Kidney (tissue), 14 donors: ENCODE data around the gene PBX4. TPM values are rescaled to one million over a fixed set of nuclear protein-coding genes. Genes with fewer than 3 reads are reported as not detected.

Experiments
- DNase-seq, 5 donors: peaks; one replicate each; pipeline ENCODE4 v3.0.0-alpha.2; 2013 to 2020
- FAIRE-seq: peaks from 2 replicates; lab custom pipeline; 2012; peaks lifted over from hg19 to GRCh38; lab: Jason Lieb, UNC
- H3K27ac ChIP-seq, 2 donors: one replicate each; pipeline ENCODE4 v1.7.0; 2013; ENCODE audit warnings: low read depth in 2 of 2, low read length in 2 of 2, inconsistent platforms in 1 of 2
- H3K27me3 ChIP-seq: one replicate; pipeline ENCODE4 v1.7.1; 2013; ENCODE audit warnings: low read length, inconsistent platforms; ENCODE audit not compliant: control insufficient read depth, insufficient read depth
- H3K36me3 ChIP-seq, 3 donors: one replicate each; pipeline versions ENCODE4 v1.7.0 to v1.7.1; 2013; ENCODE audit warnings: low read length in 3 of 3, control low read depth in 1 of 3, inconsistent platforms in 1 of 3; ENCODE audit not compliant: insufficient read depth in 3 of 3, control insufficient read depth in 2 of 3
- H3K4me1 ChIP-seq, 3 donors: one replicate each; pipeline versions ENCODE4 v1.7.0 to v1.7.1; 2013; ENCODE audit warnings: low read length in 3 of 3, inconsistent platforms in 1 of 3, low read depth in 1 of 3; ENCODE audit not compliant: control insufficient read depth in 2 of 3, insufficient read depth in 2 of 3
- H3K4me3 ChIP-seq, 3 donors: one replicate each; pipeline versions ENCODE4 v1.7.0 to v1.8.1; 2013; ENCODE audit warnings: low read length in 3 of 3, control low read depth in 1 of 3, inconsistent platforms in 1 of 3
- H3K9ac ChIP-seq, 3 donors: one replicate each; pipeline versions ENCODE4 v1.7.0 to v1.7.1; 2013; ENCODE audit warnings: low read length in 3 of 3, control low read depth in 1 of 3, inconsistent platforms in 1 of 3
- H3K9me3 ChIP-seq, 3 donors: one replicate each; pipeline versions ENCODE4 v1.7.0 to v1.7.1; 2013; ENCODE audit warnings: low read length in 3 of 3, control low read depth in 1 of 3, inconsistent platforms in 1 of 3; ENCODE audit not compliant: control insufficient read depth in 2 of 3, insufficient read depth in 1 of 3
- CTCF ChIP-seq: IDR thresholded peaks from 3 replicates; pipeline ENCODE4 v1.5.1; 2012; ENCODE audit warnings: mild to moderate bottlenecking, moderate library complexity, borderline replicate concordance; ENCODE audit not compliant: insufficient read depth; ENCODE audit errors: extremely low read depth
- intact Hi-C: fragments of 100-400 bp; cut with DNase I; formaldehyde crosslinking; loops from one replicate; pipeline ENCODE4 v1.11.1; 2022
- polyA plus RNA-seq: library from polyadenylated mRNA; stranded (reverse); fragments of 350-450 nt; fragmentation: Illumina TruSeq; extraction: RNeasy Lipid Tissue Mini Kit (QIAGEN cat#74804); gene quantifications from one replicate; pipeline ENCODE4 v1.2.3, GENCODE V29; 2014; ENCODE audit warnings: low read depth, low replicate concordance; ENCODE audit not compliant: insufficient read depth
- total RNA-seq: library from RNA; stranded (reverse); fragmentation: NEBNext Ultra II Directional; extraction: Animal tissue kit (Norgen Biotek cat#: 25700); gene quantifications from one replicate; pipeline ENCODE4 v1.2.1, GENCODE V29; 2021
- donor health status: control.
- donor health status: control.
- donor health status: control.
- donor health status: control.
- donor health status: control.
- donor health status: DM: yes; HTN: yes; CAD: no.
- donor health status: Normal renal cell carcinoma (clear cell type).

The PBX4 gene
- total and polyA plus RNA-seq, 2 donors from 2014 or later, result 3.9 to 5.7 TPM

GRCh38 chr19:19651076-19651475, 32.6 kb upstream of the PBX4 start:
- peaks cover 0 to 70% (median 39%) of the 10 kb centered on the region in 3 donors for H3K36me3 ChIP-seq
- H3K27ac ChIP-seq, result no peak overlapping the region
- H3K4me1 ChIP-seq, result no peaks in the 10 kb centered on the region
- H3K9ac ChIP-seq, result no peak overlapping the region
- no peak for TF ChIP-seq CTCF
- H3K27me3 ChIP-seq, result no peaks in the 10 kb centered on the region
- H3K4me3 ChIP-seq, result no peak overlapping the region
- DNase-seq, result no peak
- no peaks in the 10 kb centered on the region for H3K9me3 ChIP-seq
- intact Hi-C loops, result no loop called here
- no peak for FAIRE-seq

- Histone ChIP-seq H3K4me1 (no peaks in the 10 kb centered on the region), H3K4me3 (no peak overlapping the region), H3K9me3 (no peaks in the 10 kb centered on the region), H3K27me3 (no peaks in the 10 kb centered on the region), H3K27ac (no peak overlapping the region), H3K9ac (no peak overlapping the region), H3K36me3 (peaks cover 0 to 63% (median 33%) of the 10 kb centered on the region in 3 donors)
- DNase-seq (no peak), FAIRE-seq (no peak)
- no peak for TF ChIP-seq CTCF
- intact Hi-C loops, result no loop called here
Measured at GRCh38 chr19:19650331-19650730, 31.8 kb upstream of the PBX4 start.

GRCh38 chr19:19649580-19649995, 31.1 kb upstream of the PBX4 start:
- Histone ChIP-seq H3K9me3 (no peaks in the 10 kb centered on the region), H3K9ac (no peak overlapping the region), H3K27me3 (no peaks in the 10 kb centered on the region), H3K4me3 (no peak overlapping the region), H3K27ac (no peak overlapping the region), H3K36me3 (peaks cover 0 to 55% (median 28%) of the 10 kb centered on the region in 3 donors), H3K4me1 (no peaks in the 10 kb centered on the region)
- no peak for FAIRE-seq
- intact Hi-C loops, result no loop called here
- TF ChIP-seq CTCF, result no peak
- no peak for DNase-seq

GRCh38 chr19:19649155-19649554, 30.7 kb upstream of the PBX4 start:
- Histone ChIP-seq H3K27ac (no peak overlapping the region), H3K27me3 (no peaks in the 10 kb centered on the region), H3K4me3 (no peak overlapping the region), H3K36me3 (peaks cover 0 to 51% (median 24%) of the 10 kb centered on the region in 3 donors), H3K4me1 (no peaks in the 10 kb centered on the region), H3K9me3 (no peaks in the 10 kb centered on the region), H3K9ac (no peak overlapping the region)
- DNase-seq (no peak), FAIRE-seq (no peak)
- no peak for TF ChIP-seq CTCF
- intact Hi-C loops, result no loop called here
